ENCODE data around the gene ZMYM3.
"Not testable (repeated sequence)": the region's sequence is repeated elsewhere in the genome, so short reads cannot be mapped to it uniquely, and the experiment has no call there.

ZMYM3 gene

DNA sequence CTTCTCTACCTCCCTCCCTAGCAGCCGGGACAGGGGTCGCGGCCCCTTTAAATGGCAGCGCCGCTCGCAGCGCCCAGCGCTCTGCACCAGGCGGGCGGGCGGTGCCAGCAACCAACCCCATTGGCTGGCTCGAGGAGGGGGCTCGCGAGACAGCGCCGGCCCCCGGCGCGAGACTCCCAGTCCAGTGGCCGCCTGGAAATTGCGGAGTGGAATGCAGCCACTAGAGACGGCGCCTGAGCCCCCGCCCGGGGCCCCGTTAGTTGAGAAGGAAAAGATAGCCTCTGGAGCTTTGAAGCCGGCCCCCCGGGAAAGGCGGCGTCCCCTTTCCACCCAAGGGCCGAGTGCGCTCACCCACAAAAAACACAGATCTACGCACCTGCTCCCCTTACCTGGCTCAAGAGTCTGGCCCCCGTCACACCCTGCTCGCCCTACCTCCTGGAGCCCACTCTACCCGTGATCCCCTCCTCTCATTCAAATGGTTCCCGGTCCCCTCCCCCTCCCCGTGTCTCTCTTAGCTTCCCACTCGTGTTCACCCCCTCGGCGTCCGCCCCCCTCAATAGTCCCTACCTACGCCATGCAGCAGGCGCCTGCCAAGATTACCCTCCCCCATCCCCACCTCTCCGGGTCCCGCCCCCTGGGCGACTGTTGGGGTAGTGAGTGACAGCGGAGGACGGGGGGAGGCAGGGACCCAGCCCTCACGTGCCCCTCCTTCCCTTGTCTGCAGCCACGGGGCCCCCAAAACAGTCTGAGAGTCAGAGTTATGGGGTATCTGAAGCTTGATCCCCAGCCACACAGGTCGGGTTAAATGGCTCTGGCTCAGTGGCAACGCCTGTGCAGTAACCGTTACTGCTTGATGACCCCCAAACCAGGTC, at the start of gene ZMYM3:
Gene ZMYM3, minus strand, starts transcription at position 49 of the 872 bp plus-strand sequence. CDS start 885 bp downstream, outside the sequence.
- peak; percentile 52 to 68 for DNase-seq (ENCODE audit: low read depth in 2 of 2)

DNA sequence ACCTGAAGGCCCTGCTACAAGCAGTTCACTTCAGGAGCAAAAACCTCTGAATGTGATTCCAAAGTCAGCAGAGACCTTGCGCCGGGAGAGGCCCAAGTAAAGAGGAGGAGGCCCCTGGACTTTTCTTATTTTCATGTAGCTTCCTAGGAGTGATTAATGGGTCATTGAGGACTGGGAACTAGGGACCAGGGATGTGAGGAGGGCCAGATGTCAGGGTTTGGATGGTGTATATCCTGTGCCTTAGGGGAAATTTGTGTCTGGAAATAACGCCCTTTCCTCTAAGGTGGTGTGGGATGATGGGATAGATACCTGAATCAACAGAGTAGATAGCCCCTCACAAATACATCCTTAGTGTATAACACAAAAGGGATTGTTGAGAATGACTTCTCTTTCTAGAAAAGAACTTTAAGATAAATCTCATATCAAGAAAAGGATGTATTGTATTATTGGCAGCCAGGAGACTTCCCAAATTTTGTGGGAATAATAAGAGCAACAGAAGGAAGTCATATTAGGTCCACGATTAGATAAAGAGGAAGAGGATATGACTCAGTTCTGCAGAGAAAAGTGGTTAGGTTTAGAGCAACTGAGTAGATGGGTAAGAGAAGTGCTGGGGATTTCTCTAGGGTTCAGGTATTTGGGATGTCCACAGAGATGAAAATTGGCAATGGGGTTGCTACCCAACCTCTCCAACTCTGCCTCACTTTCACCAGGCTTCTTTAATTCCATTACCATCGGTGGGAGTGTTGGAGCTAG, 48.7 kb upstream of the ZMYM3 start:
- DNase-seq (ENCODE audit: low read depth in 2 of 2) = no peak

- DNase-seq (ENCODE audit: low read depth in 2 of 2) = no peak
These were observed 47.4 kb upstream of the ZMYM3 start, which contains the start of gene ITGB1BP2 for GRCh38 chrX:71301195-71301924. TSS of gene ITGB1BP2 (plus strand) at chrX:71301750. CDS start at chrX:71301807, 57 bp downstream.

- DNase-seq (ENCODE audit: low read depth in 2 of 2) = not testable (repeated sequence)
These were observed 46.6 kb upstream of the ZMYM3 start for GRCh38 chrX:71300495-71300894.

DNA sequence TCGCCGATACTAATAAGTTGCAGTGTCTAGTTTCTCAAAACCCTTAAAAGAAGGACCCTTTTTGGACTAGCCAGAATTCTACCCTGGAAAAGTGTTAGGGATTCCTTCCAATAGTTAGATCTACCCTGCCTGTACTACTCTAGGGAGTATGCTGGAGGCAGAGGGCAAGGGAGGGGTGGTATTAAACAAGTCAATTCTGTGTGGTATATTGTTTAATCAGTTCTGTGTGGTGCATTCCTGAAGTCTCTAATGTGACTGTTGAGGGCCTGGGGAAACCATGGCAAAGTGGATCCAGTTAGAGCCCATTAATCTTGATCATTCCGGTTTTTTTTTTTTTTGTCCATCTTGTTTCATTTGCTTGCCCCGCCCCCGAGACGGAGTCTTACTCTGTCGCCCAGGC, 46.1 kb upstream of the ZMYM3 start:
- not testable (repeated sequence) for DNase-seq (ENCODE audit: low read depth in 2 of 2)

GRCh38 chrX:71298119-71298518, 44.2 kb upstream of the ZMYM3 start:
- no peak for DNase-seq (ENCODE audit: low read depth in 2 of 2)

GRCh38 chrX:71296806-71297205, 42.9 kb upstream of the ZMYM3 start:
- DNase-seq (ENCODE audit: low read depth in 2 of 2) = no peak

DNA sequence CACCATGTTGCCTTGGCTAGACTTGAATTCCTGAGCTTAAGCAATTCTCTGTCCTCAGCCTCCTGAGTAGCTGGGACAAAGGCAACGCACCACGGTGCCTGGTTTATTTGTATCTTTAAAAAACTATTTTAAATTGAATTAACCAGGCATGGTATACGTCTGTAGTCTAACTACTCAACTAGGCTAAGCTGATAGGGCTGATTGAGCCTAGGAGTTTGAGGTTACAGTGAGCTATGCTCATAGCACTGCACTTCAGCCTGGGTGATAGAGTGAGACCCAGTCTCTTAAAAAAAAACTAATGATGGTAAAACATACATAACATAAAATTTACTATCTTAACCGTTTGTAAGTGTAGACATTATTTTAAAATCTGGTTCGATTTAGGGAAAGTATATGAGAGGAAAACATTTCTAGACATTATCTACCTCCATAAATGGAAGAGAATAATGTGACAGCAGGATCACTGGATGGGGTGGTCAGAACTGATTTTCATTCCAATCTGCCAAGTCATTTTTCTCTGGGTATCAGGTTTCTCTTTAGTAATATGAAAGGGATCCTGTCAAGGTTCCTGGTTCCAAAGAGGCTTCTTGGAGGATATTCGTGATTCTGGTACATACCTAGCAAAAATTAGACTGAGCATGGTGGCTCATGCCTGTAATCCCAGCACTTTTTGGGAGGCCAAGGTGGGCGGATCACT, 38.9 kb upstream of the ZMYM3 start:
- DNase-seq (ENCODE audit: low read depth in 2 of 2) = no peak

DNA sequence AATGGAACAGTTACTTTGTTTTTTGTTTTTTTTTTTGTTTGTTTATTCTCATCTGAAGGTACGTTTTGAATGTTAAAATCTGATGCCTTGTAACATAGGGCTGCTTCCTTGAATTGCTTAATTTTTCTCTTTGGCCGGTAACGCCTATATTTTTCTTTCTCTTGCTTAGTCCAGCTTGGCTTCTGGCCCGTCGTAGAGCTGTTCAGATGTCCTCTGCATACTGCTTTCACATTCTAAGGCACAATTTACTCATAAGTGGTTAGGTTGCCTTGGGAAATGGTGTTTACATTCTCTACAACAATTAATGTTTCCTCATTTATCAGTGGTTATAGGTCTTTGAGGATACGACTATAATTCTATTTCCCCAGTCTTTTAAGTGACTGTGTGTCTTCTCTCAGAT, 37.4 kb upstream of the ZMYM3 start:
- DNase-seq (ENCODE audit: low read depth in 2 of 2) = no peak

DNA sequence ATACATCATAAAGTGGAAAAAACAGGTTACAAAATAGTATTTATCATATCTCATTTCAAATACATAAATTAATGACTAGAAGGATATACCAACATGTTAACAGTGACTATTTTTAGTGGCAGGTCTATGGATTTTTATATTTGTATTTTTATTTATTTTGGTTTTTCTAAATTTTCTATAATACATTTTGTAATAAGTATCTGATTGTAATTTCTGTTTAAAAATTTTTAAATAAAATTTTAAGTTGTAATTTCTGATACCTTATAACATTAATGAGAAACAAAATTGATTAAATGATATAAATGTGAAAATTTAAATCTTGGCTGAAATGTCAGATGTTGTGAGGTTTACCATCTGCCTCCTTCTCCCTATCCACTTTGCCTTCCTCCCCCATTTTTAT, 32.0 kb upstream of the ZMYM3 start:
- no peak for DNase-seq (ENCODE audit: low read depth in 2 of 2)

DNA sequence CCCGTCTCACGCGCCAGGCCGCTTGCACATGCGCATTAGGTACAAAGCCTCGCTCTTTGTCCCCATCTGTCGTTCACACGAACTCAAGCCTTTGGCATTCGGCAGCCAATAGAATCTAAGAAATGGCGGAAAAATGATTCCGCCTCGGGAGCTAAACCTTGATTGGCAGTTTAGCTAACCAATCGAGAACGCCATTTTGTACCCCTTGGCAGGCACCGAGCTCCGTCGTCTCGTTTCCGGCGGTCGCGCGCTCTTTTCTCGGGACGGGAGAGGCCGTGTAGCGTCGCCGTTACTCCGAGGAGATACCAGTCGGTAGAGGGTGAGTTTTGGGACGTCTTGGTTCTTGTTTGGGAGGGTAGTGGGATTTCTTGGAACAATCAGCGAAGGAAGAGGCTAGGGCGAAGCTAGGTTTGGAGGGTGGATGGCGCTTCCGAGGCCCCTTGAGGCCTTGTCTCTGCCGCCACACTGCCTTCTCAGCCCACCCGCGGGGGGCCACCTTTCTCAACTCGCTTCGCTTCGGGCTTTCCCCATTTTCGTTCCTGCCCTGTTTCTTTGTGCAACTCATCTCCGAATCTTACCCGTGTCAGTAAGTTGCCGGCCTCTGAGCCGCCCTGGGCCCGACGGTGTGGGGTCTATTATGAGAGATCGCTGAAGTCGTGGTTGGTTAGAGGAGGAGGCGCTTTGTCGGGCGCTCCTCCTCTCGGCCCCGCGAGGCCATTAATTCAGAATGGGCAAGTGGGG, 29.6 kb upstream of the ZMYM3 start, which contains the start of gene NONO:
Gene NONO, plus strand, starts transcription at position 233 of the 741 bp plus-strand sequence. CDS start 7,003 bp downstream, outside the sequence.
- peak; percentile 81 to 83 for DNase-seq (ENCODE audit: low read depth in 2 of 2)

DNA sequence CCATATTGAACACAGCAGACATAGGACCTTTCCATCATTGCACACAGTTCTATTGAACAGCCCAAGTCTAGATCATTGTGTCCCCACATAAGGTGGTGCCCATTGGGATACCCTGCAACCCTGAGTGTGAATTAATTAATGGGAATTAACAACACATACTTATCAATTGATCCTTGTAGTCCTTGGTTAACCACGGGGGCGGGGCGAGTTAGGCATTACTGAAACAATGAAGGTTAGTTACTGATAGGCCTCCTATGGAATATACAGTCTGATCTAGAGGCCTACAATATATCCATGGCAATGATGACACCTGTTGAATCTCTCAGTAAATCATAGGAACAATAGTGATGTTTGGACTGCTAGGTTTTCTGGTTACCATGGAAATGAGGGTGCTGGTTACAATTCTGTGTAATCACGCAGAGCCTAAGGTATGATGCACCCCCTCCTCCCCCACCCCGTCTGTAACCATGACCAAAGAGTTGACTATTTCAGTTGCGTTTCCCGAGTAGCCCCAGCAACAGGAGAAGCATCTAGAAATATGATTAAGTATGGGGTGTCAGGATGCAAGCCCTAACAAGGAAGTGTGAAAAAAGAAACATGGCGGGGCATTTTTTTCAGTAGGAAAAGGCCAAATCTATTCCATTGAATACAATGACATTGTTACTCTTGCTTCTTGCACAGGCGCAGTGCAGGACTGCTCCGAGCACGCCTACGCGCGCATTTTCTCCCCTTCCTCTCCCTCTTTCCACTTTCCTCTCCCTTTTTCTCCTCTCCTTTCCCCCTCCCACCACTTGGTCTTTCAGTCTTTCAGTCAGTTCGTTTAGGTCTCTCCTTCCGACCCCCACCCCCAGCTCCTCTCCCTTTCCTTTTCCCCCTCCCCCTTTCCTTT, 28.8 kb upstream of the ZMYM3 start:
- DNase-seq (ENCODE audit: low read depth in 2 of 2) = peak; percentile 52 to 66

DNA sequence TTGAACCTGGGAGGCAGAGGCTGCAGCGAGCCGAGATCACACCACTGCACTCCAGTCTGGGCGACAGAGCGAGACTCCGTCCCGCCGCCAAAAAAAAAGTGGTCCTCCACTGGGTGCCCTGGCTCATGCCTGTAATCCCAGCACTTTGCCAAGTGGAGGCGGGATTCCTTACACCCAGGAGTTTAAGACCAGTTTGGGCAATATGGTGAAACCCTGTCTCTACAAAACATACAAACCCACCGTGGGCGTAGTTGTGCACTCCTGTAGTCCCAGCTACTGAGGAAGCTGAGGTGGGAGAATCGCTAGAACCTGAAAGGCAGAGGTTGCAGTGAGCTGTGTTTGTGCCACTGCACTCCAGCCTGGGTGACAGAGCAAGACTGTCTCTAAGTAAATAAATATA, 27.4 kb upstream of the ZMYM3 start:
- DNase-seq (ENCODE audit: low read depth in 2 of 2) = not testable (repeated sequence)

DNA sequence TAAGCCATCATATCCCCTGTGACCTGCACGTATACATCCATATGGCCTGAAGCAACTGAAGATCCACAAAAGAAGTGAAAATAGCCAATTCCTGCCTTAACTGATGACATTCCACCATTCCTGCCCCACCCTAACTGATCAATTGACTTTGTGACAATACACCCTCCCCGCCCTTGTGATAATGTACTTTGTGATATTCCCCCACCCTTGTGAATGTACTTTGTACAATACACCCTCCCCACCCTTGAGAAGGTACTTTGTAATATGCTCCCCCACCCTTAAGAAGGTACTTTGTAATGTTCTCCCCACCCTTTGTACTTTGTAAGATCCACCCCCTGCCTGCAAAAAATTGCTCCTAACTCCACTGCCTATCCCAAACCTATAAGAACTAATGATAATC, 18.4 kb upstream of the ZMYM3 start:
- not testable (repeated sequence) for DNase-seq (ENCODE audit: low read depth in 2 of 2)

DNA sequence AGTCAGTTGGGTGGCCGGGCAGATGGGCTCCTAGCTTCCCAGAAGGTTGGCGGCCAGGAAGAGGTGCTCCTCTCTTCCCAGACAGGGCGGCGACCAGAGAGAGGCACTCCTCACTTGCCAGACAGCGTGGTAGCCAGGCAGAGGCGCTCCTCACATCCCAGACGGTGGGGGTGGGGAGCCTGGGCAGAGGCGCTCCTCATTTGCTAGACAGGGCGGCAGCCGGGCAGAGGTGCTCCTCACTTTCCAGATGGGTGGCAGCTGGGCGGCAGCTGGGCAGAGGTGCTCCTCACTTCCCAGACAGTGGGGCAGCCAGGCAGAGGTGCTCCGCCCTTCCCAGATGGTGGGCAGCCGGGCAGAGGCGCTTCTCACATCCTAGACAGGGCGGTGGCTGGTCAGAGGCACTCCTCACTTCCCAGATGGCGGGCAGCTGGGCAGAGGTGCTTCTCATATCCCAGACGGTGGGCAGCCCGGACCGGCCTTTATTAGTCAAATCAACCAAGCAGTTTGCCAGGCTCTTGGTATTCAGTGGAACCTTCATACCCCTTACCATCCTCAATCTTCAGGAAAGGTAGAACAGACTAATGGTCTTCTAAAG, 16.0 kb upstream of the ZMYM3 start:
- DNase-seq (ENCODE audit: low read depth in 2 of 2) = no peak

- not testable (repeated sequence) for DNase-seq (ENCODE audit: low read depth in 2 of 2)
These were observed 14.7 kb upstream of the ZMYM3 start for GRCh38 chrX:71268624-71269023.

- no peak for DNase-seq (ENCODE audit: low read depth in 2 of 2)
These were observed 2.9 kb upstream of the ZMYM3 start for GRCh38 chrX:71256856-71257255.

DNA sequence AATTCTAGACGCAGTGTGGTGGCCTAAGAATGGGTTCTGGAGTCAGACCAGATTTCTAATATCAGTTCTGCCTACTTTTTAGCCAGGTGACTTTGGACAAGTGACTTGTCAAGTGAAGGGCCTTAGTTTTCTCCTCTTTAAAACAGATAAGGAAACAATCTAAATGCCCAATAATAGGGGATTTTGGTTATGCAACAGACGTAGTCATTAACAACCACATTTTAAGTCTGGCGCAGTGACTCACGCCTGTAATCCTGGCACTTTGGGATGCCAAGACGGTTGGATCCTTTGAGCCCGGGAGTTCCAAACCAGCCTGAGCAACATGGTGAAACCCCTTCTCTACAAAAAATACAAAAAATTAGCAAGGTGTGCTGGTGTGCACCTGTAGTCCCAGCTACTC, 2.1 kb upstream of the ZMYM3 start:
- DNase-seq (ENCODE audit: low read depth in 2 of 2) = no peak

Data from stimulated activated CD4-positive, alpha-beta T cell treated with anti-CD3 and anti-CD28 coated beads, Interleukin-15, amount 100 ng/mL, for 48 hours (primary cell).